HG03064 (cell line): ENCODE results near the gene MRPL43.
"Not testable (repeated sequence)": the region's sequence is repeated elsewhere in the genome, so short reads cannot be mapped to it uniquely, and the experiment has no call there.

Experiments used
- ATAC-seq: cut with Tn5 transposase; IDR thresholded peaks from one replicate; pipeline ENCODE4 v1.9.1; 2021; ENCODE audit warnings: low read depth; ENCODE audit not compliant: unreplicated experiment

The MRPL43 gene

DNA sequence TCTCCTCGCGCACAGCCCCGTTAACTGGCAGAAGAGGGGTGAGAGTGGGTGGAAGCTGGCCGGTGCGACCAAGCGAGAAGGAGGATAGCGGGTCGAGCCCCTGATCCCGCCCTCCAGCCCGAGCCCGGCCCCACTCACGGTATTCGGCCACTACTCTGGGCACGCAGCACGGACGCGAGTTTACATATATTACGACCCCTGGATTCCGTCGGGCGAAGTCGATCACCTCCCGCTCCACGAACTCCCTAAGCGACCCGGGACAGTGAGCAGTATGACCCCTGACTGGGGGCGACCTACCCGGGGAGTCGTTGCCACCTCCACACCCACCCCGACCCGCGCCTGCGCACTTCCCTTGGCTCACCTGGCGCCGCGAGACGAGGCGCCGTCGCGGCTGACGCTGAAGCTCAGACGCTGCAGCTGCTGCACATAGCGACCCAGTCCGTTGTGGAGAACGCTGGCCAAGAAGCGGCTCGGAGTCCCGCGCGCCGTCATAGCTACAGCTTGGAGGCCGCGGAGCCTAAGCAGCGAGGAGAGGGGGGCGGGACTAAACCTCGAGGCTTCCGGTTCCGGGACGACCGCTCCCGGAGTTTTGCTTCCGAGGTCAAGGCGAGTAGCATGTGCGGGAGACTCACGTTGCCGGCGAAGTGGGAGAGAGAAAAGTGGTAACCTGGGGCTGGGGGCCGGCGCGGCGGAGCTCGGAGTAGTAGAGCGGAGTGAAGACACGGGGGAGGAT is at the start of gene MRPL43, which contains the start of gene TWNK:
MRPL43 (minus strand) TSS at position 546 of the 733 bp plus-strand sequence; CDS start at position 492, 54 bp downstream.
TWNK (plus strand) TSS at position 592 of the 733 bp plus-strand sequence. CDS start 668 bp downstream, outside the sequence.
- peak; percentile 83 for ATAC-seq

- ATAC-seq = no peak
These were observed 49.4 kb upstream of the MRPL43 start for GRCh38 chr10:101036726-101037125.

DNA sequence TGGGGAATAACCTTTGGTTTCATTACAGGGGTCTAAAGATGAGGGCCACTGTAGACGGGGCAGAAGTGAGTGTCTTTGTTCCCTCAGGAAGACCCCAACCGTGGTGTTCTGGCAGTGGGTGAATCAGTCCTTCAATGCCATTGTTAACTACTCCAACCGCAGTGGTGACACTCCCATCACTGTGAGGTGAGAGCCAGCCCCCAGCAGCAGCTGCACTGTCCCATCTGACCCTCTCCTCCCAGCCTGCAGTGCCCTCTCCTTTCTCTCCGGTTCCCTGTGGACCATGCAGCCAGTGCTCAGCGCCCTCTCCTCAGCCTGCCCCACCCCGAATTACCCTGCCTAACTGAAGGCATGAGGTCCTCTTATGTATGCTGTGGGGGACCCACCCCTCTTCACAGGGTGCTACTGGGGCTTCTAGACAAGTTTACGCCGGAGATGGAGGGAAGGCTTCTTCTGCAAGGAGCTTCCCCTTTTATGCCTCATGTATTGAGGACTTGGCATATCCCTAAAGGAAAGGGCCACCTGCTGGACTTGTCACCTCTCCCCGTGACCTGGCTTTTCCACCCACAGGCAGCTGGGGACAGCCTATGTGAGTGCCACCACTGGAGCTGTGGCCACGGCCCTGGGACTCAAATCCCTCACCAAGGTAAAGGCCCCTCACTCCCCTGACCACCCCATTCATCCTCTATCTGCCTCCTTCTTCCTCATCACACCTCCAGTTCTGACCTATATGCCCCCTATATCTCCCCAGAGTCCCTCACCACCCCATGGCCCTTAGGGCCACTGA is 48.8 kb upstream of the MRPL43 start:
- ATAC-seq = no peak

DNA sequence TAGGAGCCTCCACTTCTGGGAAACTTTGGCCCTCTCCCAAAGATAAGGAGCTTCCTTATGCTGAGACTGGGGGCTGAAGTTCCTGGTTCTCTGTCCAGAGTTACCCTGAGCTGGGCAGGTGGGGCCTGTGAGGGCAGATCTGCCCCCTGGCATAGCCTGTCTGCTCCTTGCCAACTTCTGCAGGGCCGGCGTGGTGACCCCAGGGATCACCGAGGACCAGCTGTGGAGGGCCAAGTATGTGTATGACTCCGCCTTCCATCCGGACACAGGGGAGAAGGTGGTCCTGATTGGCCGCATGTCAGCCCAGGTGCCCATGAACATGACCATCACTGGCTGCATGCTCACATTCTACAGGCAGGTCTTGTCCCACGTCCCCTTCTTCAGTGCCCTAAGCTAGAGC is 48.0 kb upstream of the MRPL43 start:
- no peak for ATAC-seq

DNA sequence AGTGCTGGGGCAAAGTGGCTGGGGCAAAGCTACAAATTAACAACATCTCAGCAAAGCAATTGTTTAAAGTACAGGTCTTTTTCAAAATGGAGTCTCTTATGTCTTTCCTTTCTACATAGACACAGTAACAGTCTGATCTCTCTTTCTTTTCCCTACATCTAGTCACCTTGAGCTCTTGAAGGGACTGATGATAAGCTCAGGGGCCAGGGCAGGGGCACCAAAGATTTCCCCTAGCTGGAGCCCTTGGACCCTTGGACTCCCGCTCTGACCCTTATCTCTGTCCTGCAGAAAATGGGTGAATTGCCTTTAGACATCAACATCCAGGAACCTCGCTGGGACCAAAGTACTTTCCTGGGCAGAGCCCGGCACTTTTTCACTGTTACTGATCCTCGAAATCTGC is 47.1 kb upstream of the MRPL43 start:
- ATAC-seq = not testable (repeated sequence)

DNA sequence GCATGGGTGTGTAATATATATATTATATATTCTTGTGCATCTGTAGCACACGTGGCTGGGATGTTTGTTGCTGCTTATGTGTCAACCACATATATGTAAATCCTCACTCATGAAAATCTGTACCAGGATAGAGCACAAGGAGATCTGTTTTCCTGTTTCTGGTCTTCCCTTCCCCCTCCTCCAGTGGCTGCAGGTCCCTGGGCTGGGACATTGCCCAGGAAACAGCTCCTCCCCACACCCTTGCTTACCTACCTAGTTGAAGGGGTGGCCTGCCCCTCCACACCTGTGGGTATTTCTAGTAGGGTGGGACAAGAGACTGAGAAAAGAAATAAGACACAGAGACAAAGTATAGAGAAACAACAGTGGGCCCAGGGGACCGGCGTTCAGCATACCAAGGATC is 46.0 kb upstream of the MRPL43 start:
- ATAC-seq = no peak

DNA sequence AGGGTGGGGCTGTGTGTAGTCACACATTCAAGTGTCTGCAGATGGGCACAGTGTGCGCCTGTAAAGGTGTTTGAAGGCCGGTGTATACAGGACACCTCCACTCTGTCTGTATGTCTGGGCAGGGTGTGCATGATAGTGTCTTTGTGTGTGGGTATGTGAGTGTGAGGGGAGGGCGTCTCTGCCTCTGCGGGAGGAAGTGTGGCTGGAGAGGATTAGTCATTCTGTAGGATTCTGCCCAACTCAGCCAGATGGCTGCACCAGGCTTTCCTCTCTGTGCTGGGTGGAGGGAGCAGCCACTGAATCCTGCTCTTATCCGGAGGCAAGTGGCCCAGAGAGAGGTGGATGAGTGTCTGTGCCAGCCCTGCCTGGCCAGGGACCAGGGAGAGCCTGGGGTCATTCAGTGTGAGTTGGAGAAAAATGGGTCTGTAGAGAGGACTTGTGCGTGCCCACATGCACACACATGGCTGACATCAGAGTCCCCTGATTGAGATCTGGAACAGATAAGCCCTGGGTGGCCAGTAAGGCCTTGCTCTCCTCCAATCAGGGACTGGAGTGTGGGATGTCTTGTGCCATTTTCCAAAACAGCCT is 45.4 kb upstream of the MRPL43 start:
- no peak for ATAC-seq

- ATAC-seq = no peak
These were observed 44.7 kb upstream of the MRPL43 start for GRCh38 chr10:101031796-101032636.

- ATAC-seq = peak; percentile 81
These were observed 44.0 kb upstream of the MRPL43 start, which contains the start of the genes PDZD7 and SFXN3 for GRCh38 chr10:101031128-101031795. PDZD7 (minus strand) TSS chr10:101031129; CDS start chr10:101030219, 910 bp downstream. SFXN3 (plus strand) TSS chr10:101031234; CDS start chr10:101034695, 3,461 bp downstream.

DNA sequence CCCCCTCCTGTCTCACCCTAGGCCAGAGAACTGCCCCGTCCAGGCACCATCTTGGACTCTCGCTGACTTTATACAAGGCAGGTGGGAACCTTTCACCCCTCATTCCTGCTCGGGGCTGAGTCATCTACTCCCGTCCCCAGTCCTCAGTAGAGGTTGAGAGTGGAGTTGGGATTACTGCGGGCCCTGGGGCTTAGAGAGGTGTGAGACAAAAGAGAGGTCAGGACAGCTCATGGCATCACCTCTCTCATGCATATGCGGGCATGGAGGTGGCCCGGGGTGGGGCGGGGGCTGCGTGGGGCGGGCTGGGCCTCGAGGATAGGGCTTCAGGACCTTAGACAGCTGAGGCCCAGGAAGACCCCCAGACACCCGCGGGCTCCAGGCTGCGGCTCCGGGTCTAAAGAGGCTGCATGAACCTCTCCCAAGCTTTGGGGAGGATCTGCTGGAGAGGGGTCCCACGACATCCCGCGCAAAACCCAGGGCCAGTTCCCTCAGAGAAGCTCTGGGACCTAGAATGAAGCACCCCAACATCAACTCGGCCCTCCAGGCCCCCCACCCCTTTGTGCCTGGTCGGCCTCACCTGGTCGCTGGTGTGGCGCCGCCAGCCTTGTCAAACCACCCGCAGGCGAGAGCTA is 43.3 kb upstream of the MRPL43 start:
- no peak for ATAC-seq

DNA sequence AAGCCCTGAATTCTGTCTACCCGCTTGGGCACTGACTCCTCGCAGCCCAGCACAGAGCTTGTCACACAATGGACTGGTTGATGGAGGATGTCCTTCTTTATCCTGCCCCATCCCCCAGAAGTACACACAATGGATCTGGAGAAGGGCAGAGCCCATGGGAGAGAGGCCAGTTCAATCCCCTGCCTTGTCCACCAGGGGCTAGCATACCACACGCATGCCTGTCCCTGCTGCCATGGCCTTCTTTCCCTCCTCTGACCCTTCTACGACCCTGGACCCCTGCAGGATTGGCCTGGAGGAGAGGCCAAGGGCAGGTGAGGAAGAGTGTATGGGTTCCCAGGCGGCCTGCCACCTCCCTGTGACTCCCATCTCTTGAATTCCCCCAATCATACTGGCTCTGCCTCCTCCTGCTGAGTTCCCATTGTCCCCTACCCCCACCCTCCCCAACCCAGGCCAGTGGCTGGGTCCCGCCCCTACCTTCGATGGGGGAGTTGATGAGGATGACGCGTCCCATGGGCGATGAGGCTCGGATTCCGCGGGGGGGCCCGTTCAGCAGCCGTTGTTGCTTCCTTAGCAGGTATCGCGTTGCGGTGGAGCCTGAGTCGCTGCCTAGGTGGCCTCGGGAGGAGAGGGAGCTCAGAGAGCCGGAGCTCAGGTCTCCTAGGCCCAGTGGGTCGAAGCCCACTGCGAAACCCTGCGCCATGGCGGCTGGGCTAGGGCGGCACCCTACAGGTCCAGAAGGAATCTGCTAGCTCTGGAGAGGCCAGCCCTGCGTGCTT is 42.4 kb upstream of the MRPL43 start:
- ATAC-seq = no peak

GRCh38 chr10:101028446-101029337 is 41.4 kb upstream of the MRPL43 start:
- ATAC-seq = no peak

GRCh38 chr10:101027106-101027720 is 39.9 kb upstream of the MRPL43 start:
- ATAC-seq = no peak

GRCh38 chr10:101022967-101023705 is 35.8 kb upstream of the MRPL43 start:
- ATAC-seq = no peak

DNA sequence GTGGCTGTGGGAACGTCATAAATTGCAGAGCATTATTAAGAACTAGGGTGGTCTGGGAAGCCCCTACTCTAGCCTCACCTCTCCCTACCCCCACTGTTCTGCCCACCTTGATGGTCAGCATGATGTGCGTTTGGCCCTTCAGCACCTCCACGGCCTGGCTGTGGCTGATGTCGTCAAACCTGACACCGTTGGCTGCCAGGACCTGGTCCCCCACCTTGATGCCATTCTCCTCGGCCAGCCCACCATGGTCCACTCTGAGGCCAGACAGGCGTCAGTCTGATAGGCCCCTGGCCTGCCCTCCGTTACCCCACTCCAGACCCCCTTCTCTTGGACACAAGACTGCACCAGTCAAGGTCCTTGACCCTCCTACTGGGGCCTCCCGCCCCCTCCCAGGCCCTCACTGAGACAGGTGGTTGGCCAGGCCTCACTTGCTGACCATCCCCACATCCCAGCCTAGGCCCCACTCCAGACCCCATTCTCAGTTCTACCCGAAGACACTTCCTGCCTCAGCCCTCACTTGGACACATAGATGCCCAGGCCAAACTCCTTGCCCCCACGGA is 34.5 kb upstream of the MRPL43 start:
- ATAC-seq = no peak

- ATAC-seq = no peak
These were observed 33.9 kb upstream of the MRPL43 start for GRCh38 chr10:101021239-101021638.
